A673 (cell line): ENCODE measurements around the gene DOCK1. TPM values are rescaled to one million over a fixed set of nuclear protein-coding genes. Genes with fewer than 3 reads are reported as not detected.

ENCODE experiments used
- BruUV-seq: library from RNA; stranded (reverse); fragments of 400-500 nt; replicated peaks from 2 replicates; lab custom pipeline; 2021; lab: Mats Ljungman, UMichigan
- CTCF ChIA-PET: fragments of 300-600 bp; sonication (Branson Sonifier 250); formaldehyde crosslinking; loops from one replicate; lab custom pipeline; 2022; ENCODE audit warnings: antibody characterized with exemption; lab: Charles Lee
- POLR2A ChIA-PET: fragments of 300-600 bp; sonication (Branson Sonifier 250); formaldehyde crosslinking; loops from one replicate; lab custom pipeline; 2022; ENCODE audit warnings: antibody characterized with exemption; ENCODE audit not compliant: low non-redundant PET; lab: Charles Lee
- DNase-seq: peaks from one replicate; pipeline ENCODE4 v3.0.0-alpha.2; 2015; ENCODE audit warnings: low spot score
- H3K27ac ChIP-seq: fragments of 200-600 bp; sonication (generic); 2 replicates; pipeline ENCODE4 v1.5.1; 2016; ENCODE audit warnings: mixed run types, low read depth, mild to moderate bottlenecking, mixed read lengths, antibody characterized with exemption, low read length; ENCODE audit not compliant: poor library complexity, severe bottlenecking
- H3K27me3 ChIP-seq: fragments of 200-600 bp; sonication (generic); replicated peaks from 2 replicates; pipeline ENCODE4 v1.6.1; 2017; ENCODE audit warnings: mixed run types, low read depth, mild to moderate bottlenecking, mixed read lengths, antibody characterized with exemption, low read length; ENCODE audit not compliant: insufficient read depth, poor library complexity
- H3K36me3 ChIP-seq: fragments of 200-600 bp; sonication (generic); 2 replicates; pipeline ENCODE4 v1.6.1; 2016; ENCODE audit warnings: mixed run types, mild to moderate bottlenecking, mixed read lengths, antibody characterized with exemption, low read length; ENCODE audit not compliant: insufficient read depth, poor library complexity, severe bottlenecking
- H3K4me1 ChIP-seq: fragments of 200-600 bp; sonication (generic); 2 replicates; pipeline ENCODE4 v1.6.1; 2017; ENCODE audit warnings: mixed run types, mild to moderate bottlenecking, mixed read lengths, antibody characterized with exemption, low read length; ENCODE audit not compliant: insufficient read depth, poor library complexity, severe bottlenecking
- H3K4me3 ChIP-seq: fragments of 200-600 bp; sonication (generic); 2 replicates; pipeline ENCODE4 v1.5.1; 2016; ENCODE audit warnings: low read depth, mixed run types, mild to moderate bottlenecking, mixed read lengths, low read length; ENCODE audit not compliant: poor library complexity, severe bottlenecking
- H3K9me3 ChIP-seq: fragments of 200-600 bp; sonication (generic); 2 replicates; pipeline ENCODE4 v1.6.1; 2016; ENCODE audit warnings: mixed run types, low read depth, mild to moderate bottlenecking, mixed read lengths, antibody characterized with exemption, low read length; ENCODE audit not compliant: poor library complexity, severe bottlenecking
- CTCF ChIP-seq: fragments of 300-800, 200-600 bp; sonication (generic); conservative IDR thresholded peaks from 2 replicates; pipeline ENCODE4 v1.5.1; 2017; ENCODE audit warnings: low read depth, mild to moderate bottlenecking, antibody characterized with exemption, low read length, moderate library complexity, mixed read lengths
- EZH2 ChIP-seq: fragments of 200-600 bp; sonication (generic); IDR thresholded peaks from 2 replicates; pipeline ENCODE4 v1.6.1; 2017; ENCODE audit warnings: borderline replicate concordance, low read depth, mild to moderate bottlenecking, mixed read lengths, antibody characterized with exemption, low read length; ENCODE audit not compliant: poor library complexity, severe bottlenecking
- intact Hi-C: fragments of 100-400 bp; cut with micrococcal nuclease; formaldehyde crosslinking; loops from one replicate; pipeline ENCODE4 v1.10.0; 2022; ENCODE audit not compliant: unreplicated experiment
- total RNA-seq: library from RNA; stranded (reverse); gene quantifications from 2 replicates; pipeline ENCODE4 v1.2.3, GENCODE V29; 2021

The DOCK1 gene
- total RNA-seq, 1 experiment from 2014 or later: 30.7 TPM

DNA sequence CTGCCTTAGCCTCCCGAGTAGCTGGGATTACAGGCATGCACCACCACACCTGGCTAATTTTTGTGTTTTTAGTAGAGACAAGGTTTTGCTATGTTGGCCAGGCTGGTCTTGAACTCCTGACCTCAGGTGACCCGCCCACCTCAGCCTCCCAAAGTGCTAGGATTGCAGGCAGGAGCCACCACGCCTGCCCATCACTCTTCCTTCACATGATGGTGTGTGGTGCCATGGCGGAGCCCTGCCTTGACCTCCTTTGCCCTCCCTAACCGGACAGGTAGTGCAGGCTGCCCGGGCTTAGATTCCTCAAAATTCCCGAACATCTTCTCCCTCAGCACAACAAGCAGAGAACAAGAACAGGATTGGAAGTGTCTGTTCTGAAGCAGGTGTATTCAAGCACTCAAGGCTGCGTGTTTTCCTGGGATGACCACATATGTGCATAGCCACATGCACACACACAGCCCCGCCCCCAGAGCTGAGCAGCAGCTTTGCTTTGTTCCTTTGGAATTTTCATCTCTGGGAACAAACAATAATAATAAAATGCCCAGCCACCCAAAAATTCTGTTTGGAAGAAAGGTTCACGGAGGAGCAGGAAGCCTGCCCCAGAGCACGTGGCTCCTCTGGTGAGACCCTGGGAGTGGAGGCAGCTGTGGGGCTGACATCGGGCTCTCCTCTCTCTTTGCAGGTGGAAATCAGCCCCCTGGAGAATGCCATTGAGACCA, 512.6 kb downstream of the DOCK1 start:
- H3K4me3 ChIP-seq: no peak overlapping the region
- intact Hi-C loops: no loop called here
- H3K36me3 ChIP-seq: no peaks in the 10 kb centered on the region
- H3K9me3 ChIP-seq: no peaks in the 10 kb centered on the region
- DNase-seq: no peak
- ChIA-PET POLR2A (no interaction called here), CTCF (no interaction called here)
- no peaks in the 10 kb centered on the region for H3K4me1 ChIP-seq
- no peaks in the 10 kb centered on the region for H3K27me3 ChIP-seq
- BruUV-seq: no TSS peak
- H3K27ac ChIP-seq: no peak overlapping the region
- TF ChIP-seq EZH2: no peak
- TF ChIP-seq CTCF: no peak

DNA sequence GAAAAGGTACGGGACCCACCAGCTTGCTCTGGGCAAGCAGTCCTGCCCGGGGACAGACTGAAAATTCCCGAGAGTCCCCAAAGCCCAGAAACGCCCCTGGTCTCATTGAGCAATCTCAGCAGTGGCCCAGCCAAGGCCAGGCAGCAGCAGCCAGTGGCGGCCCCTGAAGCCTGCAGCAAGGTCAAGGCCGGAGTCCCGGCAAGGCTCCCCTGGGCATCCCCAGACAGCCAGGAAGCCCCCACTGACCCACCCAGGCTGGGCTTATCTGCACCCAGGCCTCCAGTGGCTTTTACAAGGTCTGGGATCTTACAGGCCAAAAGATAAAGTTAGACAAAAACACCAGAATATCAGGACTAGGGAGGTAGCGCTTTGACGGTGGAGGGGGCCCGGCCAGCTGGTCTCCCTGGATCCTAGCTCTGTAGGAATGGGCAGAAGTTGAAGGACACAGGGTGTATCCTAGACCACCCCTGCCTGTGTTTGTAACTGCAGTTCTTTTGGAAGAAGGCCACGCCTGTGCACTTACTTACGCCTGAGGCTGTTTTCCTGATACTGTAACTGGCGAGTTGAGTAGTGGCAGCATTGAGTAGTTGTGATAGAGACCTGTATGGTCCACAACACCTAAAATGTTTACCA, 513.4 kb downstream of the DOCK1 start:
- no peaks in the 10 kb centered on the region for H3K27me3 ChIP-seq
- POLR2A ChIA-PET: no interaction called here
- H3K36me3 ChIP-seq: no peaks in the 10 kb centered on the region
- H3K9me3 ChIP-seq: no peaks in the 10 kb centered on the region
- DNase-seq: no peak
- no peak for TF ChIP-seq CTCF
- H3K4me1 ChIP-seq: no peaks in the 10 kb centered on the region
- H3K27ac ChIP-seq: no peak overlapping the region
- intact Hi-C loops: no loop called here
- CTCF ChIA-PET: no interaction called here
- no peak overlapping the region for H3K4me3 ChIP-seq
- no TSS peak for BruUV-seq

- ChIA-PET CTCF (no interaction called here), POLR2A (no interaction called here)
- H3K4me3 ChIP-seq: no peak overlapping the region
- no peak overlapping the region for H3K27ac ChIP-seq
- H3K4me1 ChIP-seq: no peaks in the 10 kb centered on the region
- no TSS peak for BruUV-seq
- no peak for DNase-seq
- no peaks in the 10 kb centered on the region for H3K9me3 ChIP-seq
- H3K27me3 ChIP-seq: no peaks in the 10 kb centered on the region
- no peaks in the 10 kb centered on the region for H3K36me3 ChIP-seq
- intact Hi-C loops: no loop called here
- no peak for TF ChIP-seq CTCF
Observed at GRCh38 chr10:127420138-127420684, 515.0 kb downstream of the DOCK1 start.
